Left ventricle myocardium inferior (tissue), 1 donor: ENCODE measurements around the gene ZFP36L2. TPM values are rescaled to one million over a fixed set of nuclear protein-coding genes. Genes with fewer than 3 reads are reported as not detected.

Source experiments
- DNase-seq: peaks from one replicate; pipeline ENCODE4 v3.0.0-alpha.2; 2020
- H3K27ac ChIP-seq: fragments of 200-600 bp; replicated peaks from 2 replicates; pipeline ENCODE4 v1.8.0; 2021
- H3K27me3 ChIP-seq: fragments of 200-600 bp; 2 replicates; pipeline ENCODE4 v1.8.0; 2021; ENCODE audit warnings: low read depth
- H3K36me3 ChIP-seq: fragments of 200-600 bp; 2 replicates; pipeline ENCODE4 v1.8.0; 2021
- H3K4me1 ChIP-seq: fragments of 200-600 bp; 2 replicates; pipeline ENCODE4 v1.8.0; 2021
- H3K4me3 ChIP-seq: fragments of 200-600 bp; 2 replicates; pipeline ENCODE4 v1.8.0; 2021; ENCODE audit warnings: mild to moderate bottlenecking, moderate library complexity
- H3K9me3 ChIP-seq: fragments of 200-600 bp; replicated peaks from 2 replicates; pipeline ENCODE4 v1.8.0; 2021
- intact Hi-C: fragments of 100-400 bp; cut with micrococcal nuclease; formaldehyde crosslinking; loops from one replicate; pipeline ENCODE4 v1.11.0; 2022
- total RNA-seq: library from RNA; stranded (reverse); fragmentation: NEBNext Ultra II Directional; extraction: Animal tissue kit (Norgen Biotek cat#: 25700); gene quantifications from one replicate; pipeline ENCODE4 v1.2.1, GENCODE V29; 2021
- TF ChIP-seq, protein P1 (sequence below): fragments of 200-600 bp; IDR thresholded peaks from 2 replicates; pipeline ENCODE4 v1.8.0; 2021; ENCODE audit warnings: antibody characterized with exemption, mild to moderate bottlenecking, borderline replicate concordance
- donor health status: DM: no; HTN: yes; CAD: no; lungs with severe emphysema.

ZFP36L2 gene
- total RNA-seq, 1 donor from 2014 or later: 48.5 TPM

- Histone ChIP-seq H3K27ac (peak overlapping the region; percentile 77), H3K4me1 (peaks cover 18% of the 10 kb centered on the region), H3K36me3 (no peaks in the 10 kb centered on the region), H3K4me3 (no peak overlapping the region), H3K27me3 (no peaks in the 10 kb centered on the region), H3K9me3 (peaks cover 17% of the 10 kb centered on the region)
- intact Hi-C loops: no loop called here
- DNase-seq: no peak
- TF ChIP-seq, protein P1, sequence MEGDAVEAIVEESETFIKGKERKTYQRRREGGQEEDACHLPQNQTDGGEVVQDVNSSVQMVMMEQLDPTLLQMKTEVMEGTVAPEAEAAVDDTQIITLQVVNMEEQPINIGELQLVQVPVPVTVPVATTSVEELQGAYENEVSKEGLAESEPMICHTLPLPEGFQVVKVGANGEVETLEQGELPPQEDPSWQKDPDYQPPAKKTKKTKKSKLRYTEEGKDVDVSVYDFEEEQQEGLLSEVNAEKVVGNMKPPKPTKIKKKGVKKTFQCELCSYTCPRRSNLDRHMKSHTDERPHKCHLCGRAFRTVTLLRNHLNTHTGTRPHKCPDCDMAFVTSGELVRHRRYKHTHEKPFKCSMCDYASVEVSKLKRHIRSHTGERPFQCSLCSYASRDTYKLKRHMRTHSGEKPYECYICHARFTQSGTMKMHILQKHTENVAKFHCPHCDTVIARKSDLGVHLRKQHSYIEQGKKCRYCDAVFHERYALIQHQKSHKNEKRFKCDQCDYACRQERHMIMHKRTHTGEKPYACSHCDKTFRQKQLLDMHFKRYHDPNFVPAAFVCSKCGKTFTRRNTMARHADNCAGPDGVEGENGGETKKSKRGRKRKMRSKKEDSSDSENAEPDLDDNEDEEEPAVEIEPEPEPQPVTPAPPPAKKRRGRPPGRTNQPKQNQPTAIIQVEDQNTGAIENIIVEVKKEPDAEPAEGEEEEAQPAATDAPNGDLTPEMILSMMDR: no peak
Observed at GRCh38 chr2:43179942-43180341, 46.5 kb downstream of the ZFP36L2 start.

- DNase-seq: peak; percentile 71
- intact Hi-C loops: no loop called here
- TF ChIP-seq, protein P1: no peak
- Histone ChIP-seq H3K9me3 (peaks cover 27% of the 10 kb centered on the region), H3K27me3 (no peaks in the 10 kb centered on the region), H3K4me3 (no peak overlapping the region), H3K36me3 (no peaks in the 10 kb centered on the region), H3K27ac (peak overlapping the region; percentile 77), H3K4me1 (peaks cover 23% of the 10 kb centered on the region)
Observed at GRCh38 chr2:43178602-43179542, 47.5 kb downstream of the ZFP36L2 start.

- intact Hi-C loops: no loop called here
- TF ChIP-seq, protein P1: no peak
- H3K4me1 ChIP-seq: peaks cover 30% of the 10 kb centered on the region
Observed at GRCh38 chr2:43178055-43178598, 48.3 kb downstream of the ZFP36L2 start.

DNA sequence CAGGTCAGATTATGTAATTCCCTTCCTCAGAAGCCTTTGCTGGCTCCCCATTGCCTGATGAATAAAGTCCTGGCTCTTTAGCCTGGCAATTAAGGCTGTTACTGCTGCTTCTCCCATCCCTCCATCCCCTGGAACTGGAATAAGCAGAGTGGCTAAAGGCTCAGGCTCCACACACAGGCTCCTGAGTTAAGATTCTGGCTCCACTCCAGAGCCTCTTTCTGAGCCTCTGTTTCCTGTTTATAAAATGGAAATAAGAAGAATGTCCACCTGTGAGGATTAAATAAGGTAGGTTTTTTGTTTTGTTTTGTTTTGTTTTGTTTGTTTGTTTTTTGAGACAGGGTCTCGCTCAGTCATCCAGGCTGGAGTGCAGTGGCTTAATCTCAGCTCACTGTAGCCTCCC lies 50.0 kb downstream of the ZFP36L2 start:
- H3K27ac ChIP-seq: no peak overlapping the region

More at GRCh38 chr2:43178055-43178598, 48.3 kb downstream of the ZFP36L2 start:
- DNase-seq: no peak
- no peaks in the 10 kb centered on the region for H3K36me3 ChIP-seq
- H3K4me3 ChIP-seq: no peak overlapping the region
- peak overlapping the region; percentile 77 for H3K27ac ChIP-seq
- H3K9me3 ChIP-seq: peaks cover 27% of the 10 kb centered on the region
- no peaks in the 10 kb centered on the region for H3K27me3 ChIP-seq

GRCh38 chr2:43175876-43176275 lies 50.5 kb downstream of the ZFP36L2 start:
- H3K27ac ChIP-seq: no peak overlapping the region
- H3K4me1 ChIP-seq: peaks cover 39% of the 10 kb centered on the region
- no peaks in the 10 kb centered on the region for H3K27me3 ChIP-seq
- H3K9me3 ChIP-seq: peaks cover 27% of the 10 kb centered on the region
- H3K36me3 ChIP-seq: no peaks in the 10 kb centered on the region
- intact Hi-C loops: no loop called here
- DNase-seq: no peak
- TF ChIP-seq, protein P1: no peak
- H3K4me3 ChIP-seq: no peak overlapping the region

More for the DNA sequence above, 50.0 kb downstream of the ZFP36L2 start:
- DNase-seq: no peak
- Histone ChIP-seq H3K4me1 (peaks cover 39% of the 10 kb centered on the region), H3K36me3 (no peaks in the 10 kb centered on the region), H3K27me3 (no peaks in the 10 kb centered on the region), H3K4me3 (no peak overlapping the region), H3K9me3 (peaks cover 27% of the 10 kb centered on the region)
- intact Hi-C loops: no loop called here
- TF ChIP-seq, protein P1: no peak
